HG02970 (cell line): ENCODE data around the gene SSPN.

Experiments used
- ATAC-seq: cut with Tn5 transposase; IDR thresholded peaks from one replicate; pipeline ENCODE4 v1.9.1; 2021; ENCODE audit warnings: mild to moderate bottlenecking, moderate library complexity, moderate number of reproducible peaks; ENCODE audit not compliant: unreplicated experiment, low FRiP score

SSPN gene

DNA sequence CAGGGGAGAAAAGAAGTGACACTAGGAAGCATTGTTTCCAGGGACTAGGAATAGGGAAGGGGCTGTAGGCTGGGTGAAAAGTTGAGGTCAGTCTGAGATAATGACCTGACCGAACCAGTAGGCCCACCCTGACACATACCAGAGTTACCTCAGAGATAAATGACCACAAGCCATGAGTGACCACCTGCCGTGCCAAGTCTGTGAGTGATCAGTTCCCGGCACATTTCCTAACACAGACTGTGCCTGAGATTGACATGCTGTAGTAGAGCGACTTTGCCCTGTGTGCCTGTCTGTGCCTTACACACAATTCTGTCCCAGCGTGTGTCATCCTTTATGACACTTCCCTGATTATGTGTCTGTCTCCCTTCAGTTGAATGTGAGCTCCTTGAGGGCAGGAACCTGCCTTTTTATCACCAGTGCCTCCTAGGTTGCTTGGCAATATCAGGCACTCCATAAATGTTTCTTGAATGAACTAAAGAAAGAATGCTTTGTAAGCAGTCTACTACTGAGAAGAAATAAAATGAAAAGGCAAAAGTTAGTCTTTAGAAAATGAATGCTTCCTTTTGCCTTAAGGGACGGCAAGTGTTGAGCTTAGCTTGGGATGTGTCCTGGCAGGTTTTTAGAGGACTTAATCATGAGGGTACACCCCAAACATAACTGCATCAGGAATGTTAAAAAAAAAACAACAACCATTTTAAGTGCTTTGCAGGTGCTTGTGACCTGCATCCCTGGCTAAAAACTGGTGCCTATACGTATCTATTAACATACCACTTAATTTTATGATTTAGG, 9.6 kb upstream of the SSPN start:
- no peak for ATAC-seq

- no peak for ATAC-seq
Observed at GRCh38 chr12:26187014-26187798, 8.2 kb upstream of the SSPN start.

DNA sequence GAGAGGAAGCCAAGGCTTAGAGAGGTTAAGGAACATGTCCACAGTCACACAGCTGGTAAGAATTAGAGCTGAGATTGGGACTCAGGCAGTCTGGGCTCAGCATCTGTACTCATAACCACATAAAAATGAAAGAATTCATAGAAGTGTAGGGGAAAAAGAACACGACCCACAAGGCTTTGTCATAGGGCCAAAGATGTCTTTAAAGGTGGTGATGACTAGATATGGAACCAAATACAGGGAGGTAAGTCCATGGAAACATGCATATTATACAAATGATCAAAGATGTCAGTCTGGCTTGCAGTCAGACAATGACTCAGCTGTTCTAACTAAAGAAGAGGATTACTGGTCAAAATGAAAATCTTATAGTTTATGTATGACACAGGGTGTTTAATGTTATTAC, 7.2 kb upstream of the SSPN start:
- ATAC-seq: no peak

GRCh38 chr12:26188641-26189040, 6.7 kb upstream of the SSPN start:
- ATAC-seq: no peak

DNA sequence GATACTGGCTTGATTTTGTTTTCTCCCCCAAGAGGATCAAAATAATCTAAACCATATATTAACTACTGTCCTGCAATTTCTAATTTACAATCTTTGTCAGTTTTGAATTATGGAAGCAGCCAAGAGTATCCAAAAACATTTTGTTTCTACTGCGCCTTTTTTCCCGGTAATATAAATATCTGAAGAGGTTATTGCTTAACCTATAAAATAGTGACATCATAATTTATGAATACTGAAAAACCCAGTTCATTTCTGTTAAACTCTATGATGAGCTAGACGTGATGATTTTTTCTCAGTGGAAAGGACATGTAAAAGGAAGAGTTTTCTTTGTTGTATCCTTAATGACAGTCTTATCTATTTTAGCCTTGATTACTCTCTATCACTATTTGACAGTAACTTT, 3.2 kb upstream of the SSPN start:
- no peak for ATAC-seq

DNA sequence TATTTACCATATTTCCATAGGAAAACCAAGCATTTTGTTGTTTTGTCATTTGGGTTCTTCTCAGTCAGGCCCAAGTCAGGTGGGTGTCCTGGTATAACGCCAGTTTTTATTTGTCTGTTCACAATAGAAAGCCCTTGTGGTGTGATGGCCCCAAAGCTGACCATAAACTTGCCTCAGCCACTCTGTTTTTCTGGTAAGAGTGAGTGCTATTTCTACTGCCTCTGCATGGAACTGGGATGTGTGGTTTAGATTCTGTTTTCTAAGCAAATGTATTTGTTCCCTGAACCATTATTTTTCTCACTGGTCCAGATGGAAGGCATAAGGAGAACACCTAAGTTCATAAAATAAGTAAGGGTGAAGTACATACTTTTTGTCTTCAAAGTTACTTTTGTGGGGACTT, 1.8 kb upstream of the SSPN start:
- ATAC-seq: no peak

- no peak for ATAC-seq
Observed at GRCh38 chr12:26195641-26196420, 458 bp downstream of the SSPN start.

DNA sequence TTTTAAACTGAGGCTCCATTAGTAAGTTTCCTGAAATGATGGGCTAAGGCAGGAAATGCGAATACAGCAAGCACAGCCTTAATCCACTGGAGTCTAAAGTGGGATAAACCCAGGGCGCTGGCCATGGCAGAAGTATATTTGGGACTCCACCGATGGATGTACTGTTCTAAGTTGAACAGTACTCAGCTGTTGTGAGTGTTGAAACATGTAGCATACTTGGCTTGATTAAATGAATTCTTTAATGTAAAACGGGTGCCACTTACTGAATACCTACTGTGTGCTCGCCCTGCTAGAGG, 996 bp downstream of the SSPN start:
- ATAC-seq: no peak

- ATAC-seq: no peak
Observed at GRCh38 chr12:26197832-26198231, 2.5 kb downstream of the SSPN start.

DNA sequence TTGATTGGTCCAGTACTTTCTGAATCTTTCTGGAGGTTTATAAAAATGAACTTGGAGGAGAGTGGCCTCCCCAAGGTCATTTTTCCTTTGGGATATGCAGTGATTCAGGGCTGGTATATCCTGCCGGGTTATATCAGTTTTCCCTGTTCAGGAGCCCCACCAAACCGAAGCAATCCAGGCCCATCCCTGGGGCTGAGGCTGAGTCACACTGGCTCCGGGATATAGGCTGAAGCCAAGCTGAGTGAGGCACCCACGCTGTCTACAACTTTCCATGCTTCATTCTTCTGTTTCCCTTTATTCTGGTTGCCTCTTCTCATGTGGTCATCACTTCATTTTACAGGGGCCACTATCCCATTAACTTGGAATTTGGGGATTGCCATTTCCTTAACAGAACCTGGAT, 3.4 kb downstream of the SSPN start:
- ATAC-seq: no peak

DNA sequence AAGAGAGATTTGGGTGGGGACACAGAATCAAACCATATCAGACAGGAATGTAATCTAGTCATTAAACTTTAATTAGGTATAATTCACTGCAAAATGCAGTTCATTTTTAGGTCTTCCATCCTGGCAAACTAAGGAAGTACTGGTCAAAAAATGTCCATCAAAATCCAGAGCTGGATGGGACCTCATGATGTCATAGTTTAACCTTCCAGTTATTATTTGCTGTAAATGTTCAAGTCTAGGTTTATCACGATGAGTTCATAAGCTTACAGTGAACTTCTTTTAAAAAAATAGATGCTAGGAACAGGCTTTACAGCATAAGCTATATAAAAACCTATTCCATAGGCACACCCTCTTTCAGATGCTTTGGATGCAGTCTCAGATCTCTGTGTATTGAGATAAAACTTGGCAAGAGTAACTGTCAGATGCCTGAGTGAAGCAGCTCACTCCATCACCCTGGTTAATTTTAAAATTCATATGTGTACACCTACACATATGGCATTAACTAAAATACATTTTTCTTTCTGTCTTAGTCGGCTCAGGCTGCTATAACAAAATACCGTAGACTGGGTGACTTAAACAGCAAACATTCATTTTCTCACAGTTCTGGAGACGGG, 7.9 kb downstream of the SSPN start:
- ATAC-seq: no peak

- ATAC-seq: no peak
Observed at GRCh38 chr12:26204612-26205289, 9.4 kb downstream of the SSPN start.

- no peak for ATAC-seq
Observed at GRCh38 chr12:26205298-26205697, 9.9 kb downstream of the SSPN start.

DNA sequence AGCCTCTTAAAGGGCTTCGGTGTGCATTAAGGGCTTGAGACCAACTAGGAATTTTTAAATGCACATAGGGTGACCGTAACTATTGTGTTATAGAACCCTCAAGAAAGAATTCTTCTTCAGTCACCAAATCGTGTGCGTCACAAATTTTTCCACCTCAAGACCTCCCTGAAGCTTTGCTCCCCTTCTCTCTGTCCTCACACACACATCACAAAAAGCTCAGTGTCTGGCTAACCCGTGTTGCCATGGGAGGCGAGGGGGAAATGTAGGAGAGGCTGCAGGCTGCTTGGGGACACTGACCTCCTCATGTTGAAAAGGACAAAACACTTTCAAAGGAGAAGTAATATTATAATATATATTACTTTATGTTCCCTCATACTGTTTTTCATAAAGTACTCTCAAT, 10.6 kb downstream of the SSPN start:
- no peak for ATAC-seq

DNA sequence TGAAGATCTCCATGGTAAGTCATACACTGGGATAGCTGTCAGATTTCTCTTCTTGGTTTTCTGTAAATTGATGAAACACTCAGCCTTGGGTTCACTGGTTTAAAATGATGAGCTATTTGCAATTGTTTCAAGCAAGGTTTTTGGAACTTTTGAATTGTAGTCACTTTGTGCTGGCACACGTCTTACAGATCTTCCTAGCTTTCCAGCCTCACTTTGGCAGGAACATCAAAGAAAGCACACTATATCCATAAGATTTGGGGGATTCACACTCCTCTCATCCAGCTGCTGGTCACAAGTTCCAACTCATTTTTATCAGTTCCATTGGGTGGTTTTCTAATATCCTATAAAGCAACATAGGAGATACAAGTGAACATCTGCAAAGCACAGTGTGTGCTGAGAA, 16.0 kb downstream of the SSPN start:
- no peak for ATAC-seq

GRCh38 chr12:26212396-26212795, 17.0 kb downstream of the SSPN start:
- no peak for ATAC-seq

DNA sequence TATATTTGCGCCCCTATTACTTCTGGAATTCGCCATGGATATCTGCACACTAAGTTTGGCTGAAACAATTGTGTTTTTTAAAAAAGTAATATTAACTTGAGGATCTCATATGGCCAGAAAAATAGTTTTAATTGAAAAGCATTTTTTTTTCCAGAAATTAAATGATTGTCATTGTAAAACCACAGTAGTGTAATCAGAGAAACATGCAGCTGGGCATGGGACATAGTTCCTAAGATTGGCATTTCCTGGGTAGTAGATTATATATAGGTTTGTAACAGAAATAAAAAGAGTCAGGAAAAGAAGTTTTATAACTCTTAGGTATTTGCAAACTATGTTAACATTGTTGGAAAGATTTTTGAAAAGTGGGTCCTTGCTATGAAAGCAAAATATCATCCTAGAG, 17.6 kb downstream of the SSPN start:
- no peak for ATAC-seq

DNA sequence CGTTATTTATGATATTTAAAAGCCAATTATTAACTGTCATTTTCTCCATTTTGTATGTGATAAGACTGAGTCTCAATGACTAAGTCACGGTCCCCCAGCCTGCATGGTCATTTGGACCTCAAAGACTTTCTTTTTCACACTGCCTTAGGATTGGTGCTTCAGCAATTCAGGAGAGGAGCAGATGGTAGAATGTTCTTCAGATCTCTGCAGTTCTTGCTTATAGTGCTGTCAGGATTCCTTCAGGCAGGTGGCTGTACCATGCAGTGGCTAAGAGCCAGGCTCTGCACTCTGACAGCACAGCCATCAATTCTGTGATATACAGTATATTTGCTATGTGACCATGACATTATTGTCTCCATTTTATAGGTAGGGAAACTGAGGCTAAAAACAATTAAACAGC, 18.7 kb downstream of the SSPN start:
- no peak for ATAC-seq

DNA sequence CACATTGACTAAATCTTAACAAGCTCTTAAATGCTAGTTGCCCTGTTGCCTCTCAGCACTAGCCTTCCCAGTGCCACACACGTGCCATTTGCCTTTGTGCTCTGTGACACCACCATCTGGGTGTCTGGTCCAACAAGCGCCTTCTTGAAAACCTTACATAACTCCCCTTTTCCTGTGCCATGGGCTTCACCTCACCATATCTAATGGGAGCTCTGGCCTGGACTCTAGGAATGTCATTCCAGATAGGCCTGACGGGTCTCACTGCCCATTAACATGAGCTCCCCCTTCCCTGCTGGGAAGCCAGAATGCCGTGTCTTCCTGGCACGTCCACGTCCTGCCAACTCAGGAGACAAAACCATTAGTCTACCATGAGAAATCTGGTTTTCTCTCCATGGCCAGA, 24.4 kb downstream of the SSPN start:
- no peak for ATAC-seq

DNA sequence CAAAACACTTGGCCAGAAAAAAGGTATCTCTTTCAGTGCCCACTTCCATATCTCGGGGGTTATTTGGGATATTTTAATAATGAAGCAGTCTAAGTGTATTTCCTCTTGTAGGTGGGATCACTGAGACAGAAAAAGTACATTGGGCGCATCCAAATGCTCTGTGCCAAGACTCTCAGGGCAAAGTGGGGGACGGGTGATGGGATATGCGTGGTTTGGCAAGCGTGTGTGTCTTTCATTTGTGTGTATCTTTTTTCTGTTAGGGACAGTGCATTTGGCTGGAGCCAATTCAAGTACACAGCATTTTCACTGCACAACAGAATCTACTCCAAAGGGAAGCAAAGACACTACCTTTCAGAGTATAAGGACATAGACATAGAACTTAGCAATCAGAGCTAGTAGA, 29.3 kb downstream of the SSPN start:
- no peak for ATAC-seq

DNA sequence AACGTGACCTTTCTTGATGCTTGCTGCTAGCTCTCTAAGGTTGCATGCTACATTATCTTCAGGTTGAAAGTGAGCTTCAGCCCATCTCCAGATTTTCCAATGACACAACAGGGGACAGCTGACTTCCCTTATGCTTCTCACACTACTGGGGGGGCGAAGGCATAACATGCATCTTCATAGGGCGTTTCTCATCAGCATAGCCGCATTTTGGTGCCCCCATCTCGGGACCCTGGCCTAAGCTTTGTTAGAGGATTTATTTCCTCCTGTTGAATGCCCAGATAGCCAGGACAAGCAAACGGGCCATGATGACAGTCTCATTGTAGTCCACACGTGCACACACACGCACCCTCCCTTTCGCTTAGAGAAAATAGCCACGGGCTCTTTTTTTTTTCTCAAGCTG, 30.7 kb downstream of the SSPN start:
- no peak for ATAC-seq
